Activated naive CD4-positive, alpha-beta T cell treated with anti-CD3 and anti-CD28 coated beads for 36 hours (primary cell): ENCODE results near the gene ANAPC16. TPM values are rescaled to one million over a fixed set of nuclear protein-coding genes. Genes with fewer than 3 reads are reported as not detected.
"Not testable (repeated sequence)": the region's sequence is repeated elsewhere in the genome, so short reads cannot be mapped to it uniquely, and the experiment has no call there.

Experiments used
- CTCF ChIA-PET: fragments of 350-600 bp; sonication (Branson Sonifier 250); formaldehyde crosslinking; loops from one replicate; lab custom pipeline; 2021; ENCODE audit warnings: antibody characterized with exemption; lab: Charles Lee
- DNase-seq: peaks from one replicate; pipeline ENCODE4 v3.0.0-alpha.2; 2020
- H3K27ac Mint-ChIP-seq: one replicate; pipeline ENCODE4 v1.8.0; 2021; ENCODE audit warnings: mild to moderate bottlenecking, mixed read lengths
- H3K27me3 Mint-ChIP-seq: one replicate; pipeline ENCODE4 v1.8.0; 2021; ENCODE audit warnings: low read depth, mixed read lengths
- H3K36me3 Mint-ChIP-seq: one replicate; pipeline ENCODE4 v1.8.0; 2021; ENCODE audit warnings: low read depth, mixed read lengths
- H3K4me1 Mint-ChIP-seq: one replicate; pipeline ENCODE4 v1.8.0; 2021; ENCODE audit warnings: low read depth, mixed read lengths
- H3K4me3 Mint-ChIP-seq: one replicate; pipeline ENCODE4 v1.8.0; 2021; ENCODE audit warnings: mild to moderate bottlenecking, moderate library complexity, mixed read lengths
- H3K9me3 Mint-ChIP-seq: one replicate; pipeline ENCODE4 v1.8.0; 2021; ENCODE audit warnings: mixed read lengths
- intact Hi-C: fragments of 100-400 bp; cut with micrococcal nuclease; formaldehyde crosslinking; loops from one replicate; pipeline ENCODE4 v1.15.1; 2023
- total RNA-seq, 2 experiments: library from RNA; stranded (reverse); gene quantifications; one replicate each; pipeline ENCODE4 v1.2.3, GENCODE V29; 2021

ANAPC16 gene
- total RNA-seq, 2 experiments from 2014 or later, result 127 to 128 TPM

DNA sequence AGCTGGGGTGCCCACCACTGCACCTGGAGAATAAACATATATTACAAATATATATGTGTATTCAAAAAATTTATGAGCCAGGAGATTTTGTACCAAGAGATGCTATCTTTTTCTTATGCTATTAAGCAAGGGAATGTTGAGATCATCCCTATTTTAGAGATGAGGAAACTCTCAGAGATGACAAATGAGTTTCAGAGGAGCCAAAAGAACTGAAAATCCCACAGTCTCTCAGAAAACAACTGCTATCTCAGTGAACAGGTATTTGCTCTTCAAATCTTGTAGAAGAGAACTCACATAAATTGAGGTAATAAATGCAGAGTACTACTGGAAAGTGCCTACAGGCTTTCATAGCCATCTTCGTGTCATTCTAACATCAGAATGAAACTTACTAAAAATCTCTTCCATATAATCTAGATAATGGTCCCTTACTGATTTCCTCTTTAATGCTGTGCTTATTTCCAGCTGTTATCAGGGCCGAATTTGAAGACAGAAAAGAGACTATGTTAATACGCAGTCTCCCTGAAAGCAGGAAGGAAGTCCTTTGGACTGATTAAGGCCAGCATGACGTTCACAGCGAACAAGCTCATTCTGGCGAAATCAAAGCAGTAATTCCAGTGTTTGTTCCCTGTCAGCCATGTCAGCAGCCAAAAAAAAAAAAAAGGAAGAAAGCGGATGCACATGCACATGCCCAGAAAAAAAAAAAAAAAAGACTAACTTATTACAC, 29.4 kb upstream of the ANAPC16 start:
- Mint-ChIP-seq H3K27ac (no peak overlapping the region), H3K4me3 (no peak overlapping the region), H3K36me3 (peaks cover 25% of the 10 kb centered on the region), H3K4me1 (peaks cover 7% of the 10 kb centered on the region), H3K27me3 (no peaks in the 10 kb centered on the region), H3K9me3 (peaks cover 7% of the 10 kb centered on the region)
- intact Hi-C loops, result no loop called here
- DNase-seq, result no peak
- CTCF ChIA-PET, result interaction anchor here (0.7 kb wide), 1 partner anchor 112 kb away, joined by 3 read pairs; no protein-coding TSS in a partner anchor

- H3K4me1 Mint-ChIP-seq, result peaks cover 7% of the 10 kb centered on the region
- no peak overlapping the region for H3K27ac Mint-ChIP-seq
- no peak overlapping the region for H3K4me3 Mint-ChIP-seq
- H3K9me3 Mint-ChIP-seq, result peaks cover 7% of the 10 kb centered on the region
- no peaks in the 10 kb centered on the region for H3K27me3 Mint-ChIP-seq
- CTCF ChIA-PET, result interaction anchor here (0.7 kb wide), 1 partner anchor 113 kb away, joined by 3 read pairs; no protein-coding TSS in a partner anchor
- intact Hi-C loops, result no loop called here
- peaks cover 25% of the 10 kb centered on the region for H3K36me3 Mint-ChIP-seq
- DNase-seq, result no peak
Observed at GRCh38 chr10:72186982-72187330, 28.9 kb upstream of the ANAPC16 start.

GRCh38 chr10:72194949-72195348, 20.9 kb upstream of the ANAPC16 start:
- intact Hi-C loops, result no loop called here
- Mint-ChIP-seq H3K27me3 (no peaks in the 10 kb centered on the region), H3K4me3 (no peak overlapping the region), H3K4me1 (peaks cover 3% of the 10 kb centered on the region), H3K27ac (no peak overlapping the region), H3K9me3 (no peaks in the 10 kb centered on the region), H3K36me3 (peaks cover 20% of the 10 kb centered on the region)
- CTCF ChIA-PET, result interaction anchor here (0.6 to 0.7 kb wide), 3 partner anchors 14 to 122 kb away, joined by 3 to 5 read pairs (median 4); no protein-coding TSS in a partner anchor
- no peak for DNase-seq

DNA sequence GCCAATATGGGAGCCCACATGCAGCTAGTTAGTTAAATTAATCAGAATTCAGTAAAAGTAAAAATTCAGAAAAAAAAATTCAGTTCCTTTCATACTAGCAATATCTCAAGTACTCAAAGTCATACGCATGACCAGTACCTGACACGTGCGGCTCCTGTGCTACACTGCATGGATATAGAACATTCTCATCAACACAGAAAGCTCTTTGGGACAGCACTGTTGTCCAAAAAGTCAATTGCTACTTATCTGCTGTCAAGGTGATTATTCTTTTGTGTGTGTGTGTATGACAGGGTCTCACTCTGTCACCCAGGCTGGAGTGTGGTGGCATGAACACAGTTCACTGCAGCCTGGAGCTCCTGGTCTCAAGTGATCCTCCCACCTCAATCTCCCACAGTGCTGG, 14.9 kb upstream of the ANAPC16 start:
- H3K27ac Mint-ChIP-seq, result no peak overlapping the region
- no peaks in the 10 kb centered on the region for H3K9me3 Mint-ChIP-seq
- H3K36me3 Mint-ChIP-seq, result peaks cover 19% of the 10 kb centered on the region
- no peak overlapping the region for H3K4me3 Mint-ChIP-seq
- no peak for DNase-seq
- no peaks in the 10 kb centered on the region for H3K27me3 Mint-ChIP-seq
- CTCF ChIA-PET, result interaction anchor here (0.6 kb wide), 1 partner anchor 139 kb away, joined by 3 read pairs; no protein-coding TSS in a partner anchor
- intact Hi-C loops, result no loop called here
- peaks cover 3% of the 10 kb centered on the region for H3K4me1 Mint-ChIP-seq

GRCh38 chr10:72201293-72201692, 14.5 kb upstream of the ANAPC16 start:
- Mint-ChIP-seq H3K27me3 (no peaks in the 10 kb centered on the region), H3K4me3 (no peak overlapping the region), H3K27ac (no peak overlapping the region), H3K36me3 (peaks cover 17% of the 10 kb centered on the region), H3K9me3 (no peaks in the 10 kb centered on the region), H3K4me1 (peaks cover 3% of the 10 kb centered on the region)
- intact Hi-C loops, result no loop called here
- CTCF ChIA-PET, result interaction anchor here (0.6 kb wide), 1 partner anchor 138 kb away, joined by 3 read pairs; no protein-coding TSS in a partner anchor
- DNase-seq, result no peak

- H3K36me3 Mint-ChIP-seq, result peaks cover 23% of the 10 kb centered on the region
- CTCF ChIA-PET, result no interaction called here
- H3K4me1 Mint-ChIP-seq, result peaks cover 10% of the 10 kb centered on the region
- DNase-seq, result no peak
- no peak overlapping the region for H3K27ac Mint-ChIP-seq
- H3K27me3 Mint-ChIP-seq, result no peaks in the 10 kb centered on the region
- H3K4me3 Mint-ChIP-seq, result no peak overlapping the region
- no peaks in the 10 kb centered on the region for H3K9me3 Mint-ChIP-seq
- intact Hi-C loops, result no loop called here
Observed at GRCh38 chr10:72204296-72204695, 11.5 kb upstream of the ANAPC16 start.

- CTCF ChIA-PET, result no interaction called here
- Mint-ChIP-seq H3K4me3 (no peak overlapping the region), H3K27ac (no peak overlapping the region), H3K4me1 (peaks cover 11% of the 10 kb centered on the region), H3K27me3 (no peaks in the 10 kb centered on the region), H3K9me3 (no peaks in the 10 kb centered on the region), H3K36me3 (peaks cover 21% of the 10 kb centered on the region)
- no peak for DNase-seq
- intact Hi-C loops, result no loop called here
Observed at GRCh38 chr10:72204724-72205123, 11.1 kb upstream of the ANAPC16 start.

DNA sequence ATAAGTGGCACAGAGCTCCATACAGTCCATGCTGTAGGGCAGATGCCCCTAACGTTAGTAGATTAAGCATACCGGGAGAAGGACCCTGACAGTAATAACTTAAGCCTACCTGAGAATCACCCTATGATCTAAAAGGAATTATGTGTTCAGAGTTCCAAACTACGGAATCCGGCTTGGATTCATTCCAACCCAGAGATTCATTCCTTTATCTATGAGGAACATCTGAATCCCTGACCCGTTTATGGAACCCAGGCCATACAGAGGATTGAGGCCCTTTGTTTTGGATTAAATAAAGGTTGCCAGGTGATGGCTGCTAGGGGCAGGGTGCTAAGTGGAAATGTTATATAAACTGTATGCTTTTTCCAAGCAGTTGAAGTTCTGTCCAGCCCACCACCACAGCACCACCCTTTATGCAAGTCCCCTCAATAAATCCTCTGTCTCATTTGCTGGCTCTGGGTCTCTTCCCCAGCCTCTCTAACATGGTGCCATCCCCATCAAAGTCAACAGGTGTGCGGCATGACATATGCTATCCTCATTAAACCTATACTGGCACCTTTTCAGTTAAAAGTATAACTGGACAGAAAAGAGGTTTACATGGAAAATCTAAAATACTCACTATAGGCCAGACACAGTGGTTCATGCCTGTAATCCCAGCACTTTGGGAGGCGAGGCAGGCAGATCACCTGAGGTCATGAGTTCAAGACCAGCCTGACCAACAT, 9.1 kb upstream of the ANAPC16 start:
- peaks cover 26% of the 10 kb centered on the region for H3K4me1 Mint-ChIP-seq
- CTCF ChIA-PET, result no interaction called here
- DNase-seq, result no peak
- no peak overlapping the region for H3K27ac Mint-ChIP-seq
- intact Hi-C loops, result no loop called here
- H3K4me3 Mint-ChIP-seq, result no peak overlapping the region
- H3K9me3 Mint-ChIP-seq, result no peaks in the 10 kb centered on the region
- peaks cover 28% of the 10 kb centered on the region for H3K36me3 Mint-ChIP-seq
- no peaks in the 10 kb centered on the region for H3K27me3 Mint-ChIP-seq

GRCh38 chr10:72208526-72208925, 7.3 kb upstream of the ANAPC16 start:
- peaks cover 24% of the 10 kb centered on the region for H3K36me3 Mint-ChIP-seq
- CTCF ChIA-PET, result interaction anchor here (1.1 kb wide), 1 partner anchor 10 kb away, joined by 3 read pairs; no protein-coding TSS in a partner anchor
- H3K4me3 Mint-ChIP-seq, result peak overlapping the region; percentile 17

DNA sequence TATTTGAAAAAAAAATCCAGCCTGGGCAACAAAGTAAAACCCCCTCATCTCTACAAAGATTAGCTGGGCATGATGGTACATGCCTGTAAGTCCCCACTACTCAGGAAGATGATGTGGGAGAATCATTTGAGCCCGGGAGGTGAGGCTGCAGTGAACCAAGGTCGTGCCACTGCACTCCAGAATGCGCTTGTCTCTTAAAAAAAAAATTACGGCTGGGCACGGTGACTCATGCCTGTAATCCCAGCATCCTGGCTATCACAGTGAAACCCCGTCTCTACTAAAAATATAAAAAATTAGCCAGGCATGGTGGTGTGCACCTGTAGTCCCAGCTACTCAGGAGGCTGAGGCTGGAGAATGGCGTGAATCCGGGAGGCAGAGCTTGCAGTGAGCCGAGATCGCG, 4.4 kb upstream of the ANAPC16 start:
- not testable (repeated sequence) for H3K9me3 Mint-ChIP-seq, H3K4me3 Mint-ChIP-seq, H3K27me3 Mint-ChIP-seq, H3K27ac Mint-ChIP-seq, DNase-seq
- Mint-ChIP-seq H3K4me1 (peaks cover 48% of the 10 kb centered on the region), H3K36me3 (peaks cover 24% of the 10 kb centered on the region)
- intact Hi-C loops, result loop anchor here (10.0 kb wide), 1 partner anchor 1283 kb away; the partner anchor contains the start of gene PPP3CB
- CTCF ChIA-PET, result interaction anchor here (0.6 to 0.7 kb wide), 3 partner anchors 11 to 1101 kb away, joined by 4 to 6 read pairs (median 5); no protein-coding TSS in a partner anchor

More at GRCh38 chr10:72208526-72208925, 7.3 kb upstream of the ANAPC16 start:
- DNase-seq, result peak; percentile 58
- H3K9me3 Mint-ChIP-seq, H3K27me3 Mint-ChIP-seq, intact Hi-C loops: not testable (repeated sequence)
- H3K27ac Mint-ChIP-seq, result peak overlapping the region; percentile 89
- peaks cover 36% of the 10 kb centered on the region for H3K4me1 Mint-ChIP-seq

- H3K27ac Mint-ChIP-seq, result not testable (repeated sequence)
- intact Hi-C loops, result loop anchor here (10.0 kb wide), 1 partner anchor 1283 kb away; the partner anchor contains the start of gene PPP3CB
- H3K36me3 Mint-ChIP-seq, result peaks cover 27% of the 10 kb centered on the region
Observed at GRCh38 chr10:72211832-72212231, 4.0 kb upstream of the ANAPC16 start.

DNA sequence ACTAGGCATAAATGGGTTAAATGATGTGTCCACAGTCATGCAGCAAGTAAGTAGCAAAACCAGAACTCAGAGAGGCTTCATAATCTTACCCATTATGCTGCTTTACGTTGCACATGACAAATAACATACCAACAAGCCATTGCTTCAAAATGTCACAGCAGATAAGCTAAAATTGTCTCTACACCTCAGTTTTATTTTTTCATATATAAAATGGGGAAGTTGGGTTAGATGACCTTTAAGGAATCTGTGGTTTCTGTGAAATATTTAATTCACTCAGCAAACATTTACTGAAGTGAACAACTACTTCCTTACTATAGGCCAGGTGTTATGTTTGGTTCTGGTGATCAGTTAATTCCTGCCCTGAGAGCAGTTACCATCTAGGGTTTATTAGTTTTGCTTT, 2.5 kb downstream of the ANAPC16 start:
- DNase-seq, result no peak
- H3K27ac Mint-ChIP-seq, result peak overlapping the region; percentile 98
- peak overlapping the region; percentile 69 for H3K4me3 Mint-ChIP-seq
- CTCF ChIA-PET, result interaction anchor here (0.8 to 2.3 kb wide), 7 partner anchors 9 to 285 kb away, joined by 3 to 15 read pairs (median 3); no protein-coding TSS in a partner anchor
- no peaks in the 10 kb centered on the region for H3K9me3 Mint-ChIP-seq
- H3K36me3 Mint-ChIP-seq, result peaks cover 30% of the 10 kb centered on the region
- no peaks in the 10 kb centered on the region for H3K27me3 Mint-ChIP-seq
- intact Hi-C loops, result loop anchor here (1.0 to 10.0 kb wide), 8 partner anchors 43 to 1276 kb away; partner anchors contain the start of genes DDIT4, DNAJC9 and PPP3CB
- peaks cover 65% of the 10 kb centered on the region for H3K4me1 Mint-ChIP-seq

More at GRCh38 chr10:72211832-72212231, 4.0 kb upstream of the ANAPC16 start:
- not testable (repeated sequence) for DNase-seq, H3K4me3 Mint-ChIP-seq, H3K27me3 Mint-ChIP-seq, H3K9me3 Mint-ChIP-seq
- H3K4me1 Mint-ChIP-seq, result peaks cover 50% of the 10 kb centered on the region
- CTCF ChIA-PET, result interaction anchor here (0.6 to 0.7 kb wide), 4 partner anchors 11 to 1100 kb away, joined by 3 to 6 read pairs (median 4); no protein-coding TSS in a partner anchor
